Activated CD8-positive, alpha-beta memory T cell treated with anti-CD3 and anti-CD28 coated beads, Interleukin-2, amount 50 U/mL, for 24 hours (primary cell): ENCODE data around the gene ACSL3.

Experiments
- DNase-seq: peaks from one replicate; pipeline ENCODE4 v3.0.0-alpha.2; 2020; ENCODE audit errors: extremely low read depth

The ACSL3 gene

GRCh38 chr2:222942561-222942960 is 81.7 kb downstream of the ACSL3 start:
- DNase-seq: no peak

- no peak for DNase-seq
These were observed 82.1 kb downstream of the ACSL3 start for GRCh38 chr2:222942977-222943376.

GRCh38 chr2:222943820-222944219 is 83.0 kb downstream of the ACSL3 start:
- DNase-seq: no peak

- DNase-seq: no peak
These were observed 83.7 kb downstream of the ACSL3 start for GRCh38 chr2:222944552-222944951.

GRCh38 chr2:222944971-222945740 is 84.3 kb downstream of the ACSL3 start:
- no peak for DNase-seq

GRCh38 chr2:222945887-222946286 is 85.1 kb downstream of the ACSL3 start:
- no peak for DNase-seq

- DNase-seq: no peak
These were observed 86.0 kb downstream of the ACSL3 start for GRCh38 chr2:222946700-222947287.

GRCh38 chr2:222949073-222949472 is 88.2 kb downstream of the ACSL3 start:
- DNase-seq: no peak

- DNase-seq: no peak
These were observed 89.0 kb downstream of the ACSL3 start for GRCh38 chr2:222949690-222950323.

- DNase-seq: no peak
These were observed 89.9 kb downstream of the ACSL3 start for GRCh38 chr2:222950638-222951285.

- DNase-seq: no peak
These were observed 91.4 kb downstream of the ACSL3 start for GRCh38 chr2:222952204-222952603.

- no peak for DNase-seq
These were observed 94.2 kb downstream of the ACSL3 start for GRCh38 chr2:222955008-222955407.

- DNase-seq: no peak
These were observed 98.5 kb downstream of the ACSL3 start for GRCh38 chr2:222959358-222959757.

GRCh38 chr2:222960126-222960525 is 99.3 kb downstream of the ACSL3 start:
- DNase-seq: no peak

GRCh38 chr2:222963641-222964040 is 102.8 kb downstream of the ACSL3 start:
- no peak for DNase-seq

GRCh38 chr2:222964376-222965031 is 103.7 kb downstream of the ACSL3 start:
- no peak for DNase-seq

GRCh38 chr2:222965555-222965954 is 104.7 kb downstream of the ACSL3 start:
- no peak for DNase-seq

GRCh38 chr2:222968550-222969155 is 107.8 kb downstream of the ACSL3 start:
- no peak for DNase-seq

GRCh38 chr2:222969491-222969890 is 108.7 kb downstream of the ACSL3 start:
- no peak for DNase-seq

- no peak for DNase-seq
These were observed 111.6 kb downstream of the ACSL3 start for GRCh38 chr2:222972420-222972819.

GRCh38 chr2:222973237-222973636 is 112.4 kb downstream of the ACSL3 start:
- no peak for DNase-seq

GRCh38 chr2:222973733-222974132 is 112.9 kb downstream of the ACSL3 start:
- DNase-seq: no peak
